ENCODE data around the gene ARHGAP23.

ARHGAP23 gene

GRCh38 chr17:38460716-38461630, 32.7 kb downstream of the ARHGAP23 start:
- H3K9me3 ChIP-seq (ENCODE audit: insufficient read depth, low read length), result no peaks in the 10 kb centered on the region
- no peak overlapping the region for H2AFZ ChIP-seq (ENCODE audit: low read depth, low read length, severe bottlenecking)
- H3K9ac ChIP-seq (ENCODE audit: low read length), result no peak overlapping the region
- H3K79me2 ChIP-seq (ENCODE audit: insufficient read depth, low read length), result no peaks in the 10 kb centered on the region
- H3K36me3 ChIP-seq (ENCODE audit: low read length), result no peaks in the 10 kb centered on the region
- no peaks in the 10 kb centered on the region for H4K20me1 ChIP-seq (ENCODE audit: low read depth, low read length)
- no peaks in the 10 kb centered on the region for H3K9me2 ChIP-seq (replicated peaks; ENCODE audit: insufficient read depth, low read length)
- TF ChIP-seq EZH2phosphoT487 (conservative IDR thresholded peaks at IDR 0.05; ENCODE audit: low read length) (no peak), CTCF (IDR thresholded peaks at IDR 0.05; ENCODE audit: insufficient read depth, low read length, poor library complexity, severe bottlenecking) (no peak)
- no peak overlapping the region for H3K4me2 ChIP-seq (ENCODE audit: low read depth, low read length, poor library complexity, severe bottlenecking)
- H3K27ac ChIP-seq (ENCODE audit: low read depth, low read length), result no peak overlapping the region
- no peaks in the 10 kb centered on the region for H3K27me3 ChIP-seq (ENCODE audit: low read length)
- H3K4me3 ChIP-seq (ENCODE audit: insufficient read depth, low read length, poor library complexity, severe bottlenecking), result no peak overlapping the region
- no peaks in the 10 kb centered on the region for H3F3A ChIP-seq (ENCODE audit: insufficient read depth)

- Histone ChIP-seq H3K27ac (ENCODE audit: low read depth, low read length) (no peak overlapping the region), H3F3A (ENCODE audit: insufficient read depth) (no peaks in the 10 kb centered on the region), H3K79me2 (ENCODE audit: insufficient read depth, low read length) (no peaks in the 10 kb centered on the region), H4K20me1 (ENCODE audit: low read depth, low read length) (no peaks in the 10 kb centered on the region), H3K4me3 (ENCODE audit: insufficient read depth, low read length, poor library complexity, severe bottlenecking) (no peak overlapping the region), H3K9ac (ENCODE audit: low read length) (no peak overlapping the region), H2AFZ (ENCODE audit: low read depth, low read length, severe bottlenecking) (no peak overlapping the region), H3K9me2 (replicated peaks; ENCODE audit: insufficient read depth, low read length) (no peaks in the 10 kb centered on the region), H3K36me3 (ENCODE audit: low read length) (no peaks in the 10 kb centered on the region), H3K27me3 (ENCODE audit: low read length) (no peaks in the 10 kb centered on the region), H3K9me3 (ENCODE audit: insufficient read depth, low read length) (no peaks in the 10 kb centered on the region), H3K4me2 (ENCODE audit: low read depth, low read length, poor library complexity, severe bottlenecking) (no peak overlapping the region)
- TF ChIP-seq CTCF (IDR thresholded peaks at IDR 0.05; ENCODE audit: insufficient read depth, low read length, poor library complexity, severe bottlenecking) (no peak), EZH2phosphoT487 (conservative IDR thresholded peaks at IDR 0.05; ENCODE audit: low read length) (no peak)
Observed at GRCh38 chr17:38461683-38462082, 33.4 kb downstream of the ARHGAP23 start.

- Histone ChIP-seq H3K9me2 (replicated peaks; ENCODE audit: insufficient read depth, low read length) (no peaks in the 10 kb centered on the region), H3K9me3 (ENCODE audit: insufficient read depth, low read length) (no peaks in the 10 kb centered on the region), H3K79me2 (ENCODE audit: insufficient read depth, low read length) (no peaks in the 10 kb centered on the region), H3K36me3 (ENCODE audit: low read length) (no peaks in the 10 kb centered on the region), H3K27me3 (ENCODE audit: low read length) (no peaks in the 10 kb centered on the region), H3K27ac (ENCODE audit: low read depth, low read length) (no peak overlapping the region), H3K4me2 (ENCODE audit: low read depth, low read length, poor library complexity, severe bottlenecking) (no peak overlapping the region), H2AFZ (ENCODE audit: low read depth, low read length, severe bottlenecking) (no peak overlapping the region), H3K9ac (ENCODE audit: low read length) (no peak overlapping the region), H4K20me1 (ENCODE audit: low read depth, low read length) (no peaks in the 10 kb centered on the region), H3F3A (ENCODE audit: insufficient read depth) (no peaks in the 10 kb centered on the region), H3K4me3 (ENCODE audit: insufficient read depth, low read length, poor library complexity, severe bottlenecking) (no peak overlapping the region)
- TF ChIP-seq EZH2phosphoT487 (conservative IDR thresholded peaks at IDR 0.05; ENCODE audit: low read length) (no peak), CTCF (IDR thresholded peaks at IDR 0.05; ENCODE audit: insufficient read depth, low read length, poor library complexity, severe bottlenecking) (no peak)
Observed at GRCh38 chr17:38463451-38463858, 35.2 kb downstream of the ARHGAP23 start.
